ACHN (cell line): Measurements from ENCODE around the gene PIEZO1.

Experiments
- DNase-seq: peaks from one replicate; pipeline ENCODE4 v3.0.0-alpha.2; 2015
- in situ Hi-C: cut with HindIII; loops from 2 replicates; pipeline ENCODE4 v1.10.0; 2017; ENCODE audit warnings: low sequenced_read_pairs, low pct_ligation_motif_present, low pct_unique_long_range_greater_than_20kb

PIEZO1 gene

DNA sequence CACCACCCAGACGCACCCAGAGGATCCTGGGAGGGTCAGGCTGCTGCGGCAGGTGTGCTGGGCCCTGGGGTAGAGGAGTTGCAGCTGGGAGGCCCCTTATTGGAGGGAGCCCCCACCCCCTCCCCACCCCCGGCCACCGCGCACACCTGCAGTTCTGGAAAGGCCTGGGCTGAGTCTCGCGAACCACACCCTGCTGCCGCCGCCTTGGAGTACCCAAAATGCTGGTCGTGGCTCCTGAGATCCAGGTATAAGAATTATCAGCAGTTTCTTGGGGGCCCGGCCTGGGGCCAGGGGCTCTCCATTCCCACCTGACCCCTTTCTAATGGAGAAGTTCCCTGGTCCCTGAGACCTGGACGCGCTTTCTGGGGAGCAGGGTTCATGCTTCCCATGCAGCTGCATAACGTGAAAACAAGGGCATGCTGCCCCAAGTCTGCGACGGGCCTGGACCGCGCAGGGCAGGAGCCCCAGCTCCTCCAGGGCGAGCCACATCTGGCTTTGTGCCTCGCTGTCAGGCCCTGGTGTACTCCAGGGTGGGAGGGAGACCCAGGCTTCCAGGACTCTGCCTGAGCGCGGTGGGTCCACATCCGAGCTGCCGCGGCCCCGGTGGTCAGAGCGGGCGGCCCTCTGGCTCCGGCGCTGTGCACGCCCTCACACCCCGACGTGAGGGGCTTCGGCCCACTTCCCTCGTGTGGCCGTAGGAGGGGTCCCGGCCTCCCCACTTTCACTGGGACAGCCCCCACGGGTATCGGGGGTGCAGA lies 91.4 kb downstream of the PIEZO1 start:
- DNase-seq, result no peak
- in situ Hi-C loops, result no loop called here

DNA sequence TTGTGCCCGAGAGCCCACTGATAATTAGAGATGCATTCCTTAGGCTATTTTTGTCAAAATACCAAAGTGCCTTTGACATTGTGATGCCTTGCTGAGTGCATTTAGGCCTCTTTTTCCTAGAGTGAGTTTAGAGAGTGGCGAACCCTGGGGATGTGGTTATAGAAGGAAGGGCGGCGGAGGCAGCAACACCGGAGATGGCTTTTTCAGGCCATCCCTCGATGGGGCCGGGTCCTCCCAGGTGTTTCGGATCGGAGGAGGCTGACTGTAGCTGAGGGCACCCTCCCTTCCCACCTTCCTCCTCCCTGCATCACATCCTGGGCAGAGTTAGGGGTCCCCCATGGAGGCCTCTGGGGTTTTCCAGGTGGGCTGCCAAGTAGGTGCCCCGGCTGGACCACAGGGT lies 92.2 kb downstream of the PIEZO1 start:
- in situ Hi-C loops, result no loop called here
- no peak for DNase-seq

DNA sequence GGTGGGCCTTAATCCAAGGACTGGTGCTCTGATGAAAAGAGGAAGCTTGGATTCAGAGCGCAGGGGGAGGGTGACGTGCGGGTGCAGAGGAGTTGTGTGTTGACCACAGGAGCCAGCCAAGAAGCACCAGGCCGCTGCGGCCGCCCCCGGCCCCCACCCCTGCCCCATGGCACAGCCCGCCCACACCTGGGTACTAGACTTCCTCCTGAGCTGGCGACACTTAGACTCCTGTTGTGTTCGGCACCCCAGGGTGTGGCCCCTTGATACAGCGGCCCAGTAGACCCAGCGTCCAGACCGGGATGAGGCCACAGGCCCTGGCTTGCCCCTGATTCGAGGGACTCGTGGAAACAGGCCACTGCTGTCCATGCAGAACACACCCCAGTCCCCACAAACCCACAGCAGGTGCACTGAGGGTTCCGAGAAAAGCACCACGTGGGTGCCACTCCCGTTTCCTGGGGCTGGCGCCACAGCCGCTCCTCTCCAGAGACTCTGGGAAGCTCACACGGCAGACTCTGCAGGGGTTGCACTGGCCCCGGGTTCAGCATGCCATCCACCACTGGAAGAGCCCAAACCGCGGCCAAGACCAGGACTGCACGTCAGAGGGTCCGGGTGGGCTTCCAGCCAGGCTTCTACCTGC lies 93.0 kb downstream of the PIEZO1 start:
- DNase-seq, result no peak
- in situ Hi-C loops, result no loop called here

DNA sequence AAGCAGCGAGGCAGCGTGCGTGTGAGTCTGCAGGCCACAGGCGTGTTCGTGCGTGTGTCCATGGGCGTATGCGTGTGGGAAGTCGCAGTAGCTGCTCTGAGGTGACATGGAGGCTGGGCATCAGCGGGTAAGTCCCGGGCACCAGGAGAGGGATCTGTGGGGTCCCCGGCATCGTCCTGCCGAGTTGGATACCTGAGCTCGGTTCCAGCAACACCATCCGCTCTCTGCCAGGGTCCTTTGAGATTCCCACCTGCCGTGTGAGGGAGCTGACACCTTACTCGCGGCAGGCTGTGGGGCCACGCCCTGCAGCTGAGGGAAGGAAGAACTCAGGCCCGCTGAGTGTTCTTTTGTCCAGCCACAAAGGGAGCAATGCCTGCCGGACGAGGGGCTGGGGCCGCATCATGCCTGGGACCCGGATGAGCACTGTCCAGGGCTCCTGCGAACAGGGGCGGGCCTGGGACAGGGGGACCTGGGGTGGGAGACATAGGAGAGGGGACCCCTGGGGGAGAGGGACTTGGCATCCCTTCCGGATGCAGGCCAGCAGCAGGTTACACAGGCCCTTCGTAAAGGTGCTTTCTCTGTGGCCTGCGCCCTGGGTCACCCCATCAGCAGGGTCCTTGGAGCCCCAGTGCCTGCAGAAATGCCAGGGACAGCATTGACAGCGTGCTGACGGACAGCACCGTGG lies 93.7 kb downstream of the PIEZO1 start:
- no peak for DNase-seq
- in situ Hi-C loops, result no loop called here

DNA sequence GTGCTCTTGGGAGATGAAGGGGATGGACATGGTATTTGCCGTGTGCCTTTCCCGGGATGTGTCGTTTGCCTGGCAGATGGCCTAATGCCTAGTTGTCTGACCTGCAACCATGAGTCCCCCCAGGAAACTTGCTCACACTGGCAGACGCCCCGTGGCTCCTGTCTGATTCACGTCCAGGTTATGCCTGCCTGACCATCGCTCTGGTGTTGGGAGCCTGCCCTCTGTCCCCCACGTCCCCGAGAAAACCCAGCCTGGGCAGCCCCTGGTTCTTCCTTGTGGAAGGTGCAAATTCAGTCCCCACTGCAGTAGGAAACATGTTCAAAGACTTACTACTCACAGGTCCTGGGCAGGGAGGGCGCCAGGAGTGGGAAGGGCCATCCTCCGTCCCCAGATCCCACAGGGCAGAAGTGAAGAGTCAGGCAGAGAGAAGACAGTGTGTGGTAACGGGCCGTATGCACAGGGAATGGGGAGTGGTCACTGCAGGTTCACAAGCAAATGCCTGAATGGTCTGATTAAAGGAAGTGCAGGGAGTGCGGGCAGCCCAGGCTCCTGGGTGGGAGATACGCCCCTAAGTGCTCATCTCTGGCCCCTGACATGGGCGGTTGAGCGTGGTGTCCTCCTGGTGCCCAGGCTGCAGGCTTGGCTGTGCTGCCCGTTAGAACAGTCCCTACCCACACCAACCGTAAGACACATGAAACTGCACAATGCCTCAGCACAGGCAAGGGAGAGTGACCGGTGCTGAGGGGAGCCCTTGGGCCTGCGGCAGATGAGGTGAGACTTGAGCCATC lies 94.5 kb downstream of the PIEZO1 start:
- DNase-seq, result no peak
- in situ Hi-C loops, result no loop called here

DNA sequence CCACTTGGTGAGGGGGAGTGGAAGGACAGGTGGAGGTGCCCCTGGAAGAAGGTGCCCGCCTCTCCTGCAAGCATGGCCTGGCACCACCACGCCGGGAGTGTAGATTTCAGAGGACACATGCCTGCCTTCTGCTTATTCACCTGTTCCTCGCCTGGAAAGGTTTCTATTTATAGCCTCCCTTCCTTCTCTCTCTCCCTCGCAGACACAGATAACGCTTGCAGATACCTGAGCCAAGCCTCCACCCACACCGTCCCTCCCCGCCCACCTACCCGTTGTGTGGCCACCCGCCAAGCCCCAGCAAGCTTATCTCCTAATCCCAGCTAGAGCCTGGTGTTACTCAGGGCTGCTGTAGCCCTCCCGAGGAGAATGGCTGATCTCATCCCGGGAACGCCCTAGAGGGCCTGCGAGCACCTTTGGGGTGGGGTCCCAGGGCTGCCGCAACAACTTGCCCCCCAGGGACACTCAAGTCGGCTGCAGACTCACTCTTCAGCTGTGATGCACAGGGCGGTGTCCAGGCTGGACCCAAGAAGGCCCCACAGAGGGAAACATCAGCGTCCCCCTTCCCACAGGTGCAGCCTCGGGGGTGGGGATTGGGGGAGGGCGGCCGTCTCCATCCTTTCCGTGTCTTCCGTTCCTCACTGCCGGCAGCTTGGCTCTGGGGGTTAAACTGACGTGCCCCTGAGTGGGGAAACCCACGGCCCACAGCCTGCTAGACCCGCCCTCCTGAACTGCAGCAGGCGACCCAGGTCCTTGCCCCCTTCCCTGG lies 96.8 kb downstream of the PIEZO1 start:
- no peak for DNase-seq
- in situ Hi-C loops, result no loop called here

DNA sequence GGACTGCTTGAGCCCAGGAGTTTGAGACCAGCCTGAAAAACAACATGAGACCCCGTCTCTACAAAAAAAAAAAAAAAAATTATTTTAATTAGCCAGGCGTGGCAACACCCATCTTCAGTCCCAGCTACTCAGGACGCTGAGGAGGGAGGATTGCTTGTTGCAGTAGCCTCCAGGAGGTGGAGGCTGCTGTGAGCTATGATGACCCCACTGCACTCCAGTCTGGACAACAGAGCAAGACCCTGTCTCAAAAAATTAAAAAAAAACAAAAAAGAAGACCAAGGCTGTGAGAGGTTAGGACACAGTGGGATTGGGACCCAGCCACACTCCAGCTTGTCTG lies 97.4 kb downstream of the PIEZO1 start:
- in situ Hi-C loops, result no loop called here
- DNase-seq, result no peak

DNA sequence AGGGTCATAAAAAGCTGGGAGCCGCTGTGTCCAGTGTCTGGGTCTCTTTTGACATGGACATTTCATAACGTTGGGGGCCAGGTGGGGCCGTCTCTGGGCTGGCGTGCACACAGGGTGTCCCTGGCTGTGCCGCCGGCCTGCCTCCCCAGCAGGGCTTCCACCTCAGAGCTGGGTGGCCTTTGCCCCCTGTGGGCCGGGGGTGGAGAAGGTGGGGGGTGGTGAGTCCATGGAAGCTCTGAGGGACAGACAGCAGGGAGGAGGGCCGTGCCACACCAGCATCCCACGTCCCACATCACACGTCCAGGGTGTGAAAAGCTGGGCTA lies 97.8 kb downstream of the PIEZO1 start:
- DNase-seq, result no peak
- in situ Hi-C loops, result no loop called here

DNA sequence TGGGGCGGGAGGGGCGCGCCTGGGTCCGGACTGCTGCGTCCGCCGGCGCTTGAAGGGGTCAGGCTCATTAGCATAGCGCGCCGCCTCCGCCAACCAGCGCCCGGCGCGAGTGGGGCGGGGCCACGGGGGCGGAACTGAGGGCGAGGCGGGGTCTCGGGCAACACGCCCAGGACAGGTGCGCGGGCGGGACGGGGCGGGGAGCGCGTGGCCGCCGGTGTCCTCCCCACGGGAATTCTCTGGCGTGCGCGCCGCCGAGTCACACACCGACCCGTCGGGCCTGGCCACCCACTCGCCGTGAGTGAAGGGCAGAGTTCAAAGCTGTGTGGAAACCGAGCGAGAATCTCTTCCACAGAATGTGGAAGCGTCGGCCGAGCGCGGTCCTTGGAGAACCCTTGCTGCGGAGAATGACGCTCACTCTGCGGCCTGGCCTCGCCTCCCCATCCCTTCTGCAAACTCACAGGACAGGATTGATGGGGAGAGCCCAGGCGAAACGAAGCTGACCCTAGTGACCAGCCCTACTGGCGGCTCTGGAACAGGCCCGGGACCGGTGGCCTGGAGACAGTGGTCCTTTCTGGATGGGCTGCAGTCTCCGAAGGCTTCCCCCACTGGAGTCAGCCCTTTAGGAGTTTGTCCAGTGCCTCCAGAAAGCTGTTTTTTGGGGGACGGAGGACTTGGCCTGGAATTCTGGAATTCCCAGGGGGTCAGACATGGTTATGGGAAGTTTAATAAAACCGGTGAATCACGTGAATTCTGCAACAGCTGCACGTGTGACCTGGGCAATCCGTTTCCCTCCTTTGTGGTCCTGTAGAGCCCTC lies 98.4 kb downstream of the PIEZO1 start, which contains the start of gene SNAI3:
SNAI3 (minus strand) TSS at position 69 of the 815 bp plus-strand sequence. CDS start 101 bp downstream, outside the sequence.
- in situ Hi-C loops, result no loop called here
- DNase-seq, result peak; percentile 85

DNA sequence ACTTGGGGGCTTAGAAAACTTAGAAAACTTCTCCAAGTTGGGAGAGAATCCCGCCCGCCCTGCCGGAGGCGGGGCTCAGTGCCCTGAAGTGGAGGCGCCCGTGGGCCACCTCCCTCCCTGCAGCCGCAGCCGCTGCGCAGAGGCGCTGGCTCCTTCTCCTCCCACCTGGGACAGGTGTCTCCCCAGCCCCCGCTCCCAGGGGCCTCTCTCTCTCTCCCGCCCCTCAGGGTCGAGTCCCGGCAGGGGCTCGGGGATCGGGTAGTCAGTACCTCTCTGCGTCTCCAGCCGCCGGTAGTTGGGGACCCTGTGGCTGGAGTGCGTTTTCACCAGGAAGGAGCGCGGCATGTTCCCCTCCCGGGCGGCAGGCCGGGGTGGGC lies 99.0 kb downstream of the PIEZO1 start:
- no peak for DNase-seq
- in situ Hi-C loops, result no loop called here

DNA sequence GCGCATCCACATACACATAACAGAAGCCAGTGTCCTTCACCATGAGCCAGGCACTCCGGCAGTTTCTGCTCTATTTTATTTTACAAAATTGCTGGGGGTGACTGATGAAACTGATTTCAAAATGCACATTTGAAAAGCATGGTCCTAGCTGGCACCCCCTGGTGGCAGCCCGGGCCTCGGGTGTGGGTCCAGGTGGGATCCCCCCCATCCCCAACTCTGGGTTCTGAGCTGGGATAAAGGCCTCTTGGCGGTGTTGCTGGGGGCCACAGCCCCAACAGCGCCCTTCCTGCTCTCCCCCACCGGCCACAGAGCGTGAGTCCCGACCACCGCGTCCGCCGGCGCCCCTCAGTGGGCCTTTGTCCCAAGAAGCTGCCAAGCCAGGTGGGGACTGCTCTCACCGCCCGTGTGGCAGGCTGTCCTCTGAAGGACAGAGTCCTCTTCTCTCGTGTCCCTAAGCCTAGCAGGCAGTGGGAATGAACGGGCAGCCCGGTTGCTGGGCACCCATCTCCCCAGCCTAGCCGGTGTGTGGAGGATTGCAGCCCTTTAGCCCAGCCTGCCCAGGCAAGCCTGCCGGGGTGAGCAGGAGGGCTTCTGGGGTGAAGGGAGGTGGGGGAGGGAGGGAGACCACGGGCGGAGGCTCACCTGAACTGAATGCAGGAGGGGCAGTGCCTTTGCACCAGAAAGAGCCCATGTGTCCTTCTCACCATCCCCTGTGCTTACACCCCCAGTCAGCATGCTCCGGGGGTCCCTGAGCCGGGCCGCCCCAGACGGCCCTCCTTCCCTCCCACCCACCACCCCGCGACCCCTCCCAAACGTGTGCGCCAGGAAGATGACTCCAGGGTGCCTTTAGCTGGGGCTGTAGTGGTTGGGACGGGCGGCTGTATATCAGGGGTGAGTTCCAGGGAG lies 99.6 kb downstream of the PIEZO1 start:
- DNase-seq, result peak; percentile 59

DNA sequence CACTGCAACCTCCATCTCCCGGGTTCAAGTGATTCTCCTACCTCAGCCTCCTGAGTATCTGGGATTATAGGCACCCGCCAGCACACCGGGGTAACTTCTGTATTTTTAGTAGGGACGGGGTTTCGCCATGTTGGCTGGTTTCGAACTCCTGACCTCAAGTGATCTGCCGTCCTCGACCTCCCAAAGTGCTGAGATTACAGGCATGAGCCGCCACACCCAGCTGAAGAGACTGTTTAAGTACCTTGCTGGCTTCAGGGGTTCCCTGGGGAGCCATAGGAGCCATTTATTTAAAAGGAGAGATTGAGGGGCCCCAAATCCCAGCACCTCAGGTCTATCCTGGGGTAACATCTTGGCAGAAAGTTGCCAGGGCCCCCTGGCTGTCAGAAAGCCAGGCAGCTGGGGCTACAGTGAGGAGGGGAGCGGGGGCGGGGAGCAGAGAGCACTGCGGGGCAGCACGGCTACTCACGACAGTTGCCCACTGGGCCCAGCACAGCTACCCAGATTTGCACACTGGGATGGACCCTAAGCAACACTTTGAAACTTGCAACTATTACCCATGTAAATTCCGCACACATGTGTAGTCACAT lies 100.4 kb downstream of the PIEZO1 start:
- in situ Hi-C loops, result no loop called here
- DNase-seq, result no peak

More for the DNA sequence above, 99.6 kb downstream of the PIEZO1 start:
- in situ Hi-C loops, result no loop called here

DNA sequence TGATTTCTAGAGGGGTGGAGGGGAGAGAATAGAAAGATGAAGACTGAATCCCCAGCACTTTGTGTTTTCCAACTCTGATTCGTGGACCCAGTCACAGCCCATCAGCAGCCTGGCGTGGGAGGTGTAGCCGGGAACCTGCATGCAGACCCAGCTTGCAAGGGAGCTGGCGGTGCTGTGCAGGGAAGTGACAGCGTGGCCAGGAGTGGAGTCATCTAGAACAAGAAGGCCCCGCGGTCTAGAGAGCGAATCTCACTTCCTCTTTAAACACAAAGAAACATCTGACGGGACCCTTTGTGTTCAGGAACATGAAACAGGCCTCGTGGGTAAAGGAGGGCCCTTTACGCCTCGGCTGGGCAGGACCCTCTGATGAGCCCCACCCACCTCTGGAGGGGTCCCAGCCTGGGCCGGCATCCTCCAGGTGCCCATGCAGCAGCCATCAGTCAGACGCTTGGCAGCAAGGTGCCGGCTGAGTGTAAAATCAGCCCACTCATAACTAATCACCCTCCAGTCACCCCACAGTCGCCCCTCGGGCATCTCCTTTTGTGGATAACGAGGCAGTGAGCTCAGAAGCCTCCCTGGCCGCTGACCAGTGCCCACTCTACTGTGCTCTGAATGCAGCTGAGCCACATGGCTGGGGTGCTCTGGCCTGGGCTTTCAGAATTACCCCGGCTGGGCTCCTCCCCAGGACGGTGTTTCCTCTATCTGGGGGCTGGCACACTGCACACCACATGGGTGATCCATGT lies 103.1 kb downstream of the PIEZO1 start:
- DNase-seq, result no peak
- in situ Hi-C loops, result no loop called here

DNA sequence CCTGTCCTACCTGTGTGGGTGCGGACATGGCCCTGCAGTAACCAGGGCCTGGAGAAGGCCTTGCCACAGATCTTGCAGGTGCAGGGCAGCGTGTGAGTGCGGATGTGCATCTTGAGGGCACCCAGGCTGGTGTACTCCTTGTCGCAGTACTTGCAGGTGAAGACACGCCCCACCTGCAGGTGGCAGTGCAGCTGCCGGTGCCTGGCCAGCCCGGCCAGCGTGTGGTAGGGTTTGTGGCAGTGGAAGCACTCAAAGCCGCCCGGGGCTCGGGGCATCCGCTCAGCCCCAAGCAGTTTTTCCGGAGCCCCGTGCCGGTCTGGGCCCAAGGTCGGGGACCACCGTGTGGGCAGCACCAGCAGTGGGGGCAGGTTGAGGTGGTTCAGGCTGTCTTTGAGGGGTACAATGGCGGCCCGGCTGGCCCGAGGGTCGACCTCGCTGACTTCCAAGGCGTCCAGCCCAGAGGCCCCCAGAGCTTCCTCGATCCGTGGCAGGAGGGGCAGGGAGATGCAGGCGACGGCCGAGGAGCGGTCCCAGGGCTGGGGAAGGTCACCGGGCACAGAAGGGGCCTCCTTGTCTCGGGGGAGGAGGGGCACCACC lies 103.8 kb downstream of the PIEZO1 start:
- DNase-seq, result peak; percentile 29
- in situ Hi-C loops, result no loop called here

DNA sequence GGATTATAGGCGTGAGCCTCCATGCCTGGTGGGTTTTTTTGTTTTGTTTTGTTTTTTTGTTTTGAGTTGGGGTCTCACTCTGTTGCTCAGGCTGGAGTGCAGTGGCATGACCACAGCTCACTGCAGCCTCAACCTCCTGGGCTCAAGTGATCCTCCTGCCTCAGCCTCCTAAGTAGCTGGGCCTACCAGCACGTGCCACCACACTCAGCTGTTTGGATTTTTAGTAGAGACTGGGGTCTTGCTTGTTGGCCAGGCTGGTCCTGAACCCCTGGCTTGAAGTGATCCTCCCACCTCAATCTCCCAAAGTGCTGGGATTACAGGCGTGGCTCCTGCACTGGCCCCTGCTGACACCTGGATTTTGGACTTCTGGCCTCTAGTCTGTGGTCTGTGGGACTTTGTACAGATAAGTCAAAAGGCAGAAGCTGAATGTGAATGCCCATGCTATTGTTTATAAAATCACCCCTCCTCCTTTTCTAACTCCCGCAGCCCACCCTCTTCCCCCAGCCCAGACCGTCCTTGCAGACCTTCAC lies 104.4 kb downstream of the PIEZO1 start:
- DNase-seq, result no peak
- in situ Hi-C loops, result no loop called here
